H7 (cell line): Measurements from ENCODE around the gene BCL2L11. TPM values are rescaled to one million over a fixed set of nuclear protein-coding genes. Genes with fewer than 3 reads are reported as not detected.

Experiments
- DNase-seq: peaks from one replicate; pipeline ENCODE4 v3.0.0; 2012
- H3K27me3 ChIP-seq: 2 replicates; pipeline ENCODE4 v1.6.0; 2011; ENCODE audit warnings: mild to moderate bottlenecking, low read length; ENCODE audit not compliant: control insufficient read depth, insufficient read depth
- H3K36me3 ChIP-seq: replicated peaks from 2 replicates; pipeline ENCODE4 v1.5.1; 2011; ENCODE audit warnings: low read length; ENCODE audit not compliant: control insufficient read depth, insufficient read depth
- H3K4me3 ChIP-seq: 2 replicates; pipeline ENCODE4 v1.5.1; 2011; ENCODE audit warnings: low read depth, mild to moderate bottlenecking, control low read depth, low read length, moderate library complexity; ENCODE audit not compliant: insufficient read depth
- total RNA-seq: library from RNA; depleted of rRNA; stranded (reverse); fragments of >200 nt; shearing (Covaris generic); gene quantifications from 2 replicates; pipeline ENCODE4 v1.2.3, GENCODE V29; 2014

The BCL2L11 gene
- total RNA-seq, 1 experiment from 2014 or later = 11.3 TPM

DNA sequence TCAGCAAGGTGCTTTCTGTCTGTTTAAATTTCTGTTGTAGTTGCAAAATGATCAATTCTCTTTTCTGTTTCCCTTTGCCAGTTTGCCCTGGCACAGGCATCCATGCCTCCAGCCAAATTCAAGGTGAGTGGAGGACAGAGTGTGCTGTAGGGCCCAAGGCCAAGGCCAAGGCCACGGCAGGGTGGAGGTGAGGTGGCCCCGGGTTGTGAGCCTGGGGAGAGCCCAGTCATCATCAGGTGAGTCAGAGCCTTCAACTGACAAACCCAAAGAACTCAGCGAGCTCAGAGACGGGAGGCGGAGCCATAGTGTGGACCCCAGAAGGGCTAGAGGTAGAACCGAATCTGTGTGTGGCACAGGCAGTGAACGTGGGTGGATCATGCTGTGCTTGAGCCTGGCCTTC is 55.7 kb downstream of the BCL2L11 start:
- DNase-seq = no peak
- H3K4me3 ChIP-seq = no peak overlapping the region
- no peaks in the 10 kb centered on the region for H3K36me3 ChIP-seq
- H3K27me3 ChIP-seq = no peaks in the 10 kb centered on the region

GRCh38 chr2:111176867-111177266 is 56.2 kb downstream of the BCL2L11 start:
- Histone ChIP-seq H3K36me3 (no peaks in the 10 kb centered on the region), H3K27me3 (no peaks in the 10 kb centered on the region), H3K4me3 (no peak overlapping the region)
- no peak for DNase-seq

- Histone ChIP-seq H3K4me3 (no peak overlapping the region), H3K27me3 (no peaks in the 10 kb centered on the region), H3K36me3 (no peaks in the 10 kb centered on the region)
- no peak for DNase-seq
Measured at GRCh38 chr2:111178296-111178695, 57.6 kb downstream of the BCL2L11 start.

- Histone ChIP-seq H3K36me3 (no peaks in the 10 kb centered on the region), H3K4me3 (no peak overlapping the region), H3K27me3 (no peaks in the 10 kb centered on the region)
- no peak for DNase-seq
Measured at GRCh38 chr2:111178730-111179405, 58.2 kb downstream of the BCL2L11 start.

- no peak overlapping the region for H3K4me3 ChIP-seq
- DNase-seq = no peak
- no peaks in the 10 kb centered on the region for H3K36me3 ChIP-seq
- no peaks in the 10 kb centered on the region for H3K27me3 ChIP-seq
Measured at GRCh38 chr2:111182121-111182520, 61.4 kb downstream of the BCL2L11 start.

- Histone ChIP-seq H3K36me3 (no peaks in the 10 kb centered on the region), H3K4me3 (no peak overlapping the region), H3K27me3 (no peaks in the 10 kb centered on the region)
- DNase-seq = no peak
Measured at GRCh38 chr2:111182740-111183139, 62.0 kb downstream of the BCL2L11 start.

GRCh38 chr2:111184725-111185310 is 64.1 kb downstream of the BCL2L11 start:
- DNase-seq = no peak
- no peaks in the 10 kb centered on the region for H3K27me3 ChIP-seq
- H3K36me3 ChIP-seq = no peaks in the 10 kb centered on the region
- no peak overlapping the region for H3K4me3 ChIP-seq

GRCh38 chr2:111185361-111186022 is 64.8 kb downstream of the BCL2L11 start:
- DNase-seq = no peak
- Histone ChIP-seq H3K36me3 (no peaks in the 10 kb centered on the region), H3K27me3 (no peaks in the 10 kb centered on the region), H3K4me3 (no peak overlapping the region)

DNA sequence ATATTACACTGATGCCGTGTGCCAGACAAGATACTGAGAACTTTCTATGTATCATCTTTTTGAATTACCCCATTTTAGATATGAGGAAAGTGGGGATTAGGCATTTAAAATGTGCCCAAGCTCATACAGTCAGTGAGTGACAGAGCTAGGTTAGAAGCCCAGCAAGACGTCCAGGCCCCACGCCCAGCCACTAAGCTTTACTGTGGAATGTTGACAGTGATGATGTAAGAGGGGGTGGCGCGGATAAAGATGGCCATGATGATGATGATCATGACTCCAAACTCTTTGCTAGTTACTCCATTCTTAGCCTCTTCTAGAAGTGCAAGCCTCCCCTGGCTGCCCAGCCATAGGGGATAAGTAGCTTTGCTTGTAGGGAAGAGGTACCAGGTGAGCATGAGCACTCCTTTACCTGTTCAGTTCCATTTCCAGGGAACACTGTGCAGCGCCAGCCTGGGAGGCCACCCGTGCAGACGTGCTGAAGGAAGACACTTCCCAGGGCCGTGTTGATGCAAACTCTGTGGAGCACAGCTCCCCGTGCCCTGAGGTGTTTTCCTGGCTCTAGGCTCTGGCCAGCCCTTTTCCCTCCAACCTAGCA is 65.5 kb downstream of the BCL2L11 start:
- no peak for DNase-seq
- no peaks in the 10 kb centered on the region for H3K36me3 ChIP-seq
- no peaks in the 10 kb centered on the region for H3K27me3 ChIP-seq
- H3K4me3 ChIP-seq = no peak overlapping the region

GRCh38 chr2:111186933-111187332 is 66.2 kb downstream of the BCL2L11 start:
- Histone ChIP-seq H3K4me3 (no peak overlapping the region), H3K27me3 (no peaks in the 10 kb centered on the region), H3K36me3 (no peaks in the 10 kb centered on the region)
- peak; percentile 73 for DNase-seq

- Histone ChIP-seq H3K4me3 (no peak overlapping the region), H3K27me3 (no peaks in the 10 kb centered on the region), H3K36me3 (no peaks in the 10 kb centered on the region)
- no peak for DNase-seq
Measured at GRCh38 chr2:111188681-111189080, 68.0 kb downstream of the BCL2L11 start.

DNA sequence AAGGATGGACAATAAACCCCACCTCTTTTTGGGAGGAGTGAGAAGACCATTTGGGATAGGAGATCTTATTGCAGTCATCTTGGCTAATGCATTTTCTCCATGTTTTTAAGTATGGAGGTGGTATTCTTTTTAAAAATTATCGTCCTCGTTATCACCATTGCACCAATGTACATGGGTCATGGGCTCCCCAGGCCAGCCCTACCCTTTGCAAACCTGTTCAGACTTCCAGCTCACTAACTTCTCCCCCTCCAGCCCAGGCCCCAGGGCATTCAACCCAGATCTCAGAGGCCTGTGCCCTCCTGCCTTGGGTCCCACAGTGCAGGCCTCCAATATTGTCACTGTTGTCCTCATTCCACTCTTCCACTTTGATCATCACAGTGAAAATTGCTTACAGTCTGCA is 68.4 kb downstream of the BCL2L11 start:
- no peaks in the 10 kb centered on the region for H3K27me3 ChIP-seq
- no peak for DNase-seq
- H3K4me3 ChIP-seq = no peak overlapping the region
- no peaks in the 10 kb centered on the region for H3K36me3 ChIP-seq

- H3K36me3 ChIP-seq = no peaks in the 10 kb centered on the region
- no peak for DNase-seq
- no peaks in the 10 kb centered on the region for H3K27me3 ChIP-seq
- H3K4me3 ChIP-seq = no peak overlapping the region
Measured at GRCh38 chr2:111190816-111191540, 70.3 kb downstream of the BCL2L11 start.

DNA sequence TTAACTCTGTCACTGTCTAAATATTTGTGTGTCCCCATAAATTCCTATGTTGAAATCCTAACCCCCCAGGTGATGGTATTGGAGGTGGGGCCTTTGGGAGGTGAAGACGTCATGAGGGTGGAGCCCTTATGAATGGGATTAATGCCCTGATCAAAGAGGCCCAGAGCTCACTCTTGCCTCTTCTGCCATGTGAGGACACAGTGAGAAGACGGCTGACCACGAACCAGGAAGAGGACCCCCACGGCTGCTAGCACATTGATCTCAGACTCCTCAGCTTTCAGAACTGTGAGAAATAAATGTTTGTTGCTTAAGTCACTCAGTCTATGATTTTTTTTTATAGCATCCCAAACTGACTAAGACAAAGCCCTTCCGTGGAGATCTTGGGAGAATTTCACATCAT is 71.2 kb downstream of the BCL2L11 start:
- no peaks in the 10 kb centered on the region for H3K27me3 ChIP-seq
- no peak for DNase-seq
- no peak overlapping the region for H3K4me3 ChIP-seq
- no peaks in the 10 kb centered on the region for H3K36me3 ChIP-seq
